CD4-positive, alpha-beta T cell treated with Interleukin-4 for 4 hours (primary cell): ENCODE results near the gene CD33.

Experiments used
- DNase-seq: peaks from one replicate; pipeline ENCODE4 v3.0.0-alpha.2; 2020

Gene CD33

GRCh38 chr19:51259348-51260245, 34.7 kb downstream of the CD33 start:
- DNase-seq = peak; percentile 23

- no peak for DNase-seq
These were observed 38.9 kb downstream of the CD33 start for GRCh38 chr19:51263808-51264207.

GRCh38 chr19:51271067-51271466, 46.2 kb downstream of the CD33 start:
- no peak for DNase-seq

GRCh38 chr19:51272183-51272810, 47.4 kb downstream of the CD33 start:
- peak; percentile 6 for DNase-seq

- DNase-seq = no peak
These were observed 49.3 kb downstream of the CD33 start for GRCh38 chr19:51274049-51274770.

- no peak for DNase-seq
These were observed 52.2 kb downstream of the CD33 start for GRCh38 chr19:51277112-51277511.

- DNase-seq = no peak
These were observed 57.5 kb downstream of the CD33 start for GRCh38 chr19:51282335-51282734.

- DNase-seq = no peak
These were observed 60.8 kb downstream of the CD33 start for GRCh38 chr19:51285682-51286081.
